ENCODE results near the gene CUX1.
"Not testable (repeated sequence)": the region's sequence is repeated elsewhere in the genome, so short reads cannot be mapped to it uniquely, and the experiment has no call there.

The CUX1 gene

GRCh38 chr7:101880282-101881054 lies 63.0 kb downstream of the CUX1 start:
- H3K9me3 ChIP-seq (ENCODE audit: insufficient read depth, low read length): no peaks in the 10 kb centered on the region
- H3K27me3 ChIP-seq (ENCODE audit: insufficient read depth, insufficient read length): no peaks in the 10 kb centered on the region
- peaks cover under 1% of the 10 kb centered on the region for H3K36me3 ChIP-seq (ENCODE audit: insufficient read depth, insufficient read length, low read length)
- no peak overlapping the region for H3K4me3 ChIP-seq (ENCODE audit: insufficient read length, low read depth)
- peaks cover 4% of the 10 kb centered on the region for H3K4me1 ChIP-seq (ENCODE audit: insufficient read depth, insufficient read length)
- DNase-seq (ENCODE audit: low read depth, low spot score): no peak
- no peak overlapping the region for H3K9ac ChIP-seq (ENCODE audit: insufficient read length, low read depth)
- TF ChIP-seq YY1 (IDR thresholded peaks at IDR 0.05; ENCODE audit: insufficient read depth, insufficient read length) (no peak), ZNF274 (IDR thresholded peaks at IDR 0.05; ENCODE audit: low read depth, low read length) (no peak), SUZ12 (IDR thresholded peaks at IDR 0.05; ENCODE audit: extremely low read depth, insufficient read depth, insufficient read length) (no peak)

- Histone ChIP-seq H3K36me3 (ENCODE audit: insufficient read depth, insufficient read length, low read length) (no peaks in the 10 kb centered on the region), H3K4me3 (ENCODE audit: insufficient read length, low read depth) (no peak overlapping the region), H3K9ac (ENCODE audit: insufficient read length, low read depth) (no peak overlapping the region), H3K4me1 (ENCODE audit: insufficient read depth, insufficient read length) (peaks cover 4% of the 10 kb centered on the region), H3K9me3 (ENCODE audit: insufficient read depth, low read length) (no peaks in the 10 kb centered on the region), H3K27me3 (ENCODE audit: insufficient read depth, insufficient read length) (no peaks in the 10 kb centered on the region)
- DNase-seq (ENCODE audit: low read depth, low spot score): no peak
- TF ChIP-seq YY1 (IDR thresholded peaks at IDR 0.05; ENCODE audit: insufficient read depth, insufficient read length): no peak
- no peak for TF ChIP-seq ZNF274 (IDR thresholded peaks at IDR 0.05; ENCODE audit: low read depth, low read length)
- TF ChIP-seq SUZ12 (IDR thresholded peaks at IDR 0.05; ENCODE audit: extremely low read depth, insufficient read depth, insufficient read length): no peak
Measured at GRCh38 chr7:101882005-101882421, 64.6 kb downstream of the CUX1 start.

- no peak for DNase-seq (ENCODE audit: low read depth, low spot score)
- peaks cover 4% of the 10 kb centered on the region for H3K4me1 ChIP-seq (ENCODE audit: insufficient read depth, insufficient read length)
Measured at GRCh38 chr7:101882595-101883564, 65.5 kb downstream of the CUX1 start.

GRCh38 chr7:101884671-101885596 lies 67.5 kb downstream of the CUX1 start:
- H3K4me1 ChIP-seq (ENCODE audit: insufficient read depth, insufficient read length): peaks cover 4% of the 10 kb centered on the region
- H3K27me3 ChIP-seq (ENCODE audit: insufficient read depth, insufficient read length): no peaks in the 10 kb centered on the region
- no peaks in the 10 kb centered on the region for H3K9me3 ChIP-seq (ENCODE audit: insufficient read depth, low read length)
- H3K9ac ChIP-seq (ENCODE audit: insufficient read length, low read depth): no peak overlapping the region
- H3K4me3 ChIP-seq (ENCODE audit: insufficient read length, low read depth): no peak overlapping the region
- DNase-seq (ENCODE audit: low read depth, low spot score): no peak
- H3K36me3 ChIP-seq (ENCODE audit: insufficient read depth, insufficient read length, low read length): no peaks in the 10 kb centered on the region
- no peak for TF ChIP-seq SUZ12 (IDR thresholded peaks at IDR 0.05; ENCODE audit: extremely low read depth, insufficient read depth, insufficient read length)
- TF ChIP-seq ZNF274 (IDR thresholded peaks at IDR 0.05; ENCODE audit: low read depth, low read length): no peak
- TF ChIP-seq YY1 (IDR thresholded peaks at IDR 0.05; ENCODE audit: insufficient read depth, insufficient read length): no peak

More at GRCh38 chr7:101882595-101883564, 65.5 kb downstream of the CUX1 start:
- TF ChIP-seq YY1 (IDR thresholded peaks at IDR 0.05; ENCODE audit: insufficient read depth, insufficient read length): no peak
- no peak for TF ChIP-seq ZNF274 (IDR thresholded peaks at IDR 0.05; ENCODE audit: low read depth, low read length)
- no peak for TF ChIP-seq SUZ12 (IDR thresholded peaks at IDR 0.05; ENCODE audit: extremely low read depth, insufficient read depth, insufficient read length)
- H3K36me3 ChIP-seq (ENCODE audit: insufficient read depth, insufficient read length, low read length): no peaks in the 10 kb centered on the region
- H3K9ac ChIP-seq (ENCODE audit: insufficient read length, low read depth): no peak overlapping the region
- no peak overlapping the region for H3K4me3 ChIP-seq (ENCODE audit: insufficient read length, low read depth)
- H3K27me3 ChIP-seq (ENCODE audit: insufficient read depth, insufficient read length): no peaks in the 10 kb centered on the region
- H3K9me3 ChIP-seq (ENCODE audit: insufficient read depth, low read length): no peaks in the 10 kb centered on the region

- no peak for DNase-seq (ENCODE audit: low read depth, low spot score)
- H3K4me3 ChIP-seq (ENCODE audit: insufficient read length, low read depth): no peak overlapping the region
- no peaks in the 10 kb centered on the region for H3K36me3 ChIP-seq (ENCODE audit: insufficient read depth, insufficient read length, low read length)
- no peak overlapping the region for H3K9ac ChIP-seq (ENCODE audit: insufficient read length, low read depth)
- H3K27me3 ChIP-seq (ENCODE audit: insufficient read depth, insufficient read length): no peaks in the 10 kb centered on the region
- no peak for TF ChIP-seq ZNF274 (IDR thresholded peaks at IDR 0.05; ENCODE audit: low read depth, low read length)
- TF ChIP-seq YY1 (IDR thresholded peaks at IDR 0.05; ENCODE audit: insufficient read depth, insufficient read length): no peak
- TF ChIP-seq SUZ12 (IDR thresholded peaks at IDR 0.05; ENCODE audit: extremely low read depth, insufficient read depth, insufficient read length): no peak
- no peaks in the 10 kb centered on the region for H3K9me3 ChIP-seq (ENCODE audit: insufficient read depth, low read length)
- peaks cover 4% of the 10 kb centered on the region for H3K4me1 ChIP-seq (ENCODE audit: insufficient read depth, insufficient read length)
Measured at GRCh38 chr7:101885597-101885955, 68.2 kb downstream of the CUX1 start.

DNA sequence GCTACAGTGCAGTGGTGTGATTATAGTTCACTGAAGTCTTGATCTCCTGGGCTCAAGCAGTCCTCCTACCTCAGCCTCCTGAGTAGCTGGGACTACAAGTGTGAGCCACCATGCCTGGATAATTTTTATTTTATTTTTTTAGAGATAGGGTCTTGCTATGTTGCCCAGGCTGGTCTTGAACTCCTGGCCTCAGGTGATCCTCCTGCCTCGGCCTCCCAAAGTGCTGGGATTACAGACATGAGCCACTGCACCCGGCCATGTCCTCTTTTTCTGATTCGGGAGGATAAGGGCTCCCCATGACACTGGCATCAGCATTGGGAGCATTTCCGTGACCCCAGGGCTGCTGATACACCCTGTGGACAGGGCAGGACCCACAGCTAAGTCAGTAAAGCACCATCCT lies 69.9 kb downstream of the CUX1 start:
- not testable (repeated sequence) for DNase-seq (ENCODE audit: low read depth, low spot score); H3K4me3 ChIP-seq (ENCODE audit: insufficient read length, low read depth); H3K27me3 ChIP-seq (ENCODE audit: insufficient read depth, insufficient read length); H3K4me1 ChIP-seq (ENCODE audit: insufficient read depth, insufficient read length); H3K9me3 ChIP-seq (ENCODE audit: insufficient read depth, low read length); H3K36me3 ChIP-seq (ENCODE audit: insufficient read depth, insufficient read length, low read length); H3K9ac ChIP-seq (ENCODE audit: insufficient read length, low read depth)

- not testable (repeated sequence) for H3K4me1 ChIP-seq (ENCODE audit: insufficient read depth, insufficient read length); H3K4me3 ChIP-seq (ENCODE audit: insufficient read length, low read depth); H3K27me3 ChIP-seq (ENCODE audit: insufficient read depth, insufficient read length); DNase-seq (ENCODE audit: low read depth, low spot score); H3K9me3 ChIP-seq (ENCODE audit: insufficient read depth, low read length); H3K9ac ChIP-seq (ENCODE audit: insufficient read length, low read depth); H3K36me3 ChIP-seq (ENCODE audit: insufficient read depth, insufficient read length, low read length)
Measured at GRCh38 chr7:101888564-101888963, 71.1 kb downstream of the CUX1 start.

Data from NT2/D1 (cell line).